Measurements from ENCODE around the gene C12orf57. TPM values are rescaled to one million over a fixed set of nuclear protein-coding genes. Genes with fewer than 3 reads are reported as not detected.

The C12orf57 gene
- total RNA-seq, 1 experiment from 2014 or later, result 103 TPM

DNA sequence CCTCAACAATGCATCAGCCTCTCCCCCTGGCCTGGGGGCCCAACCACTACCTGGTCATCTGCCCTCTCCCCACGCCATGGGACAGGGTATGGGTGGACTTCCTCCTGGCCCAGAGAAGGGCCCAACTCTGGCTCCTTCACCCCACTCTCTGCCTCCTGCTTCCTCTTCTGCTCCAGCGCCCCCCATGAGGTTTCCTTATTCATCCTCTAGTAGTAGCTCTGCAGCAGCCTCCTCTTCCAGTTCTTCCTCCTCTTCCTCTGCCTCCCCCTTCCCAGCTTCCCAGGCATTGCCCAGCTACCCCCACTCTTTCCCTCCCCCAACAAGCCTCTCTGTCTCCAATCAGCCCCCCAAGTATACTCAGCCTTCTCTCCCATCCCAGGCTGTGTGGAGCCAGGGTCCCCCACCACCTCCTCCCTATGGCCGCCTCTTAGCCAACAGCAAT is 7.6 kb upstream of the C12orf57 start:
- BruUV-seq (replicated peaks), result no TSS peak
- CTCF ChIA-PET, result interaction anchor here (0.6 to 0.8 kb wide), 2 partner anchors 64 to 204 kb away, joined by 3 read pairs; no protein-coding TSS in a partner anchor
- peak overlapping the region; percentile 75 for H3K4me3 Mint-ChIP-seq (ENCODE audit: low read depth, unreplicated experiment)
- H3K9me3 Mint-ChIP-seq (ENCODE audit: low read depth, unreplicated experiment), result no peaks in the 10 kb centered on the region
- no peaks in the 10 kb centered on the region for H3K27me3 Mint-ChIP-seq (ENCODE audit: unreplicated experiment)
- H3K4me1 Mint-ChIP-seq (ENCODE audit: low read depth, unreplicated experiment), result peaks cover 41% of the 10 kb centered on the region
- peak overlapping the region; percentile 93 for H3K27ac Mint-ChIP-seq (ENCODE audit: unreplicated experiment)
- TF ChIP-seq, protein P1, sequence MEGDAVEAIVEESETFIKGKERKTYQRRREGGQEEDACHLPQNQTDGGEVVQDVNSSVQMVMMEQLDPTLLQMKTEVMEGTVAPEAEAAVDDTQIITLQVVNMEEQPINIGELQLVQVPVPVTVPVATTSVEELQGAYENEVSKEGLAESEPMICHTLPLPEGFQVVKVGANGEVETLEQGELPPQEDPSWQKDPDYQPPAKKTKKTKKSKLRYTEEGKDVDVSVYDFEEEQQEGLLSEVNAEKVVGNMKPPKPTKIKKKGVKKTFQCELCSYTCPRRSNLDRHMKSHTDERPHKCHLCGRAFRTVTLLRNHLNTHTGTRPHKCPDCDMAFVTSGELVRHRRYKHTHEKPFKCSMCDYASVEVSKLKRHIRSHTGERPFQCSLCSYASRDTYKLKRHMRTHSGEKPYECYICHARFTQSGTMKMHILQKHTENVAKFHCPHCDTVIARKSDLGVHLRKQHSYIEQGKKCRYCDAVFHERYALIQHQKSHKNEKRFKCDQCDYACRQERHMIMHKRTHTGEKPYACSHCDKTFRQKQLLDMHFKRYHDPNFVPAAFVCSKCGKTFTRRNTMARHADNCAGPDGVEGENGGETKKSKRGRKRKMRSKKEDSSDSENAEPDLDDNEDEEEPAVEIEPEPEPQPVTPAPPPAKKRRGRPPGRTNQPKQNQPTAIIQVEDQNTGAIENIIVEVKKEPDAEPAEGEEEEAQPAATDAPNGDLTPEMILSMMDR (IDR thresholded peaks at IDR 0.05; ENCODE audit: unreplicated experiment), result no peak
- peaks cover 80% of the 10 kb centered on the region for H3K36me3 Mint-ChIP-seq (ENCODE audit: insufficient read depth, unreplicated experiment)
- no peak for DNase-seq
- intact Hi-C loops (cut with micrococcal nuclease; ENCODE audit: unreplicated experiment), result no loop called here

DNA sequence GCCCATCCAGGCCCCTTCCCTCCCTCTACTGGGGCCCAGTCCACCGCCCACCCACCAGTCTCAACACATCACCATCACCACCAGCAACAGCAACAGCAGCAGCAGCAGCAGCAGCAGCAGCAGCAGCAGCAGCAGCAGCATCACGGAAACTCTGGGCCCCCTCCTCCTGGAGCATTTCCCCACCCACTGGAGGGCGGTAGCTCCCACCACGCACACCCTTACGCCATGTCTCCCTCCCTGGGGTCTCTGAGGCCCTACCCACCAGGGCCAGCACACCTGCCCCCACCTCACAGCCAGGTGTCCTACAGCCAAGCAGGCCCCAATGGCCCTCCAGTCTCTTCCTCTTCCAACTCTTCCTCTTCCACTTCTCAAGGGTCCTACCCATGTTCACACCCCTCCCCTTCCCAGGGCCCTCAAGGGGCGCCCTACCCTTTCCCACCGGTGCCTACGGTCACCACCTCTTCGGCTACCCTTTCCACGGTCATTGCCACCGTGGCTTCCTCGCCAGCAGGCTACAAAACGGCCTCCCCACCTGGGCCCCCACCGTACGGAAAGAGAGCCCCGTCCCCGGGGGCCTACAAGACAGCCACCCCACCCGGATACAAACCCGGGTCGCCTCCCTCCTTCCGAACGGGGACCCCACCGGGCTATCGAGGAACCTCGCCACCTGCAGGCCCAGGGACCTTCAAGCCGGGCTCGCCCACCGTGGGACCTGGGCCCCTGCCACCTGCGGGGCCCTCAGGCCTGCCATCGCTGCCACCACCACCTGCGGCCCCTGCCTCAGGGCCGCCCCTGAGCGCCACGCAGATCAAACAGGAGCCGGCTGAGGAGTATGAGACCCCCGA is 7.0 kb upstream of the C12orf57 start:
- Mint-ChIP-seq H3K4me1 (ENCODE audit: low read depth, unreplicated experiment) (peaks cover 41% of the 10 kb centered on the region), H3K4me3 (ENCODE audit: low read depth, unreplicated experiment) (peak overlapping the region; percentile 75), H3K27ac (ENCODE audit: unreplicated experiment) (peak overlapping the region; percentile 93), H3K9me3 (ENCODE audit: low read depth, unreplicated experiment) (no peaks in the 10 kb centered on the region), H3K36me3 (ENCODE audit: insufficient read depth, unreplicated experiment) (peaks cover 87% of the 10 kb centered on the region), H3K27me3 (ENCODE audit: unreplicated experiment) (no peaks in the 10 kb centered on the region)
- peak; percentile 30 for DNase-seq
- CTCF ChIA-PET, result interaction anchor here (1.2 kb wide), 1 partner anchor 68 kb away, joined by 10 read pairs; no protein-coding TSS in a partner anchor
- TSS peak; percentile 36 for BruUV-seq (replicated peaks)
- TF ChIP-seq, protein P1 (IDR thresholded peaks at IDR 0.05; ENCODE audit: unreplicated experiment), result no peak
- intact Hi-C loops (cut with micrococcal nuclease; ENCODE audit: unreplicated experiment), result no loop called here

DNA sequence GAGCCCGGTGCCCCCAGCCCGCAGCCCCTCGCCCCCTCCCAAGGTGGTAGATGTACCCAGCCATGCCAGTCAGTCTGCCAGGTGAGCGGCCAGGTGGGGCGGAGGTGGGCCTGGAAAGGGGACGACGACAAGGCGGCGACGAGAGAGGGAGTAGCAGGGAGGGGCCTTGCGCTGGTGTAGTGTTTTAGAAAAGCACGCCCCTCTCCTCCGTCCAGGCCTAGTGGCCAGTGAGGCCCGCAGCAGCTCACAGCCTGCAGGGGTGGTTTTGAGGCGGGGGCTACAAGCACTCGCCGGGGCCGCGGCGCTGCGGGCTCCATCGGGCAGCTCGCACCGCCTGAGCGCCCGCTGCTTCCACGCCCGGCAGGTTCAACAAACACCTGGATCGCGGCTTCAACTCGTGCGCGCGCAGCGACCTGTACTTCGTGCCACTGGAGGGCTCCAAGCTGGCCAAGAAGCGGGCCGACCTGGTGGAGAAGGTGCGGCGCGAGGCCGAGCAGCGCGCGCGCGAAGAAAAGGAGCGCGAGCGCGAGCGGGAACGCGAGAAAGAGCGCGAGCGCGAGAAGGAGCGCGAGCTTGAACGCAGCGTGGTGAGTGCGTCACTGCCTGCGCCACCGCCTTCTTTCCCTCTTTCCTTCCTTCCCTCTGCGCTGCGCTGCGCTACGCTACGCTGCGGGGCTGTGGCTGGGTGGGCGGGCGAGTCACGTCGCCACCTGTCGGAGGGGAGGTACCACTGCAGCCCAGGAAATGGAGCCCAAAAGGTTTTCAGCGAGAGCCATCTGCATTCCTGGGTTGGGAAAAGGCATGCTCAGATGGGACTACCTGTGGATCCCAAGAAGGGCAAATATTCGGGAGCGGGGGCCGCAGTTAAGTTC is 6.1 kb upstream of the C12orf57 start:
- TF ChIP-seq, protein P1 (IDR thresholded peaks at IDR 0.05; ENCODE audit: unreplicated experiment), result peak; percentile 89
- H3K27me3 Mint-ChIP-seq (ENCODE audit: unreplicated experiment), result no peaks in the 10 kb centered on the region
- H3K36me3 Mint-ChIP-seq (ENCODE audit: insufficient read depth, unreplicated experiment), result peaks cover 87% of the 10 kb centered on the region
- H3K27ac Mint-ChIP-seq (ENCODE audit: unreplicated experiment), result peak overlapping the region; percentile 93
- intact Hi-C loops (cut with micrococcal nuclease; ENCODE audit: unreplicated experiment), result no loop called here
- DNase-seq, result peak; percentile 93
- H3K4me3 Mint-ChIP-seq (ENCODE audit: low read depth, unreplicated experiment), result peak overlapping the region; percentile 75
- CTCF ChIA-PET, result interaction anchor here (0.6 to 1.2 kb wide), 7 partner anchors 8 to 68 kb away, joined by 3 to 10 read pairs (median 4); partner anchors contain the start of gene SPSB2
- H3K9me3 Mint-ChIP-seq (ENCODE audit: low read depth, unreplicated experiment), result no peaks in the 10 kb centered on the region
- TSS peak; percentile 95 for BruUV-seq (replicated peaks)
- peaks cover 34% of the 10 kb centered on the region for H3K4me1 Mint-ChIP-seq (ENCODE audit: low read depth, unreplicated experiment)

Data from Calu3 (cell line).